Activated CD8-positive, alpha-beta T cell treated with anti-CD3 and anti-CD28 coated beads for 36 hours (primary cell): Measurements from ENCODE around the gene SPATA1. TPM values are rescaled to one million over a fixed set of nuclear protein-coding genes. Genes with fewer than 3 reads are reported as not detected.
"Not testable (repeated sequence)": the region's sequence is repeated elsewhere in the genome, so short reads cannot be mapped to it uniquely, and the experiment has no call there.

ENCODE experiments used
- ATAC-seq: fragments of 200-7000 bp; cut with Tn5 transposase; one replicate; pipeline ENCODE4 v1.10.0; 2021; ENCODE audit warnings: mild to moderate bottlenecking, moderate library complexity
- CTCF ChIA-PET: fragments of 350-600 bp; sonication (Branson Sonifier 250); formaldehyde crosslinking; loops from one replicate; lab custom pipeline; 2021; ENCODE audit warnings: antibody characterized with exemption; lab: Charles Lee
- POLR2A ChIA-PET: fragments of 350-600 bp; sonication (Branson Sonifier 250); formaldehyde crosslinking; loops from one replicate; lab custom pipeline; 2021; ENCODE audit warnings: antibody characterized with exemption; lab: Charles Lee
- DNase-seq: peaks from one replicate; pipeline ENCODE4 v3.0.0-alpha.2; 2020
- H3K27ac Mint-ChIP-seq: one replicate; pipeline ENCODE4 v1.8.0; 2021; ENCODE audit warnings: mild to moderate bottlenecking, mixed read lengths
- H3K27me3 Mint-ChIP-seq: one replicate; pipeline ENCODE4 v1.8.0; 2021; ENCODE audit warnings: mixed read lengths
- H3K36me3 Mint-ChIP-seq: one replicate; pipeline ENCODE4 v1.8.0; 2021; ENCODE audit warnings: low read depth, mixed read lengths
- H3K4me1 Mint-ChIP-seq: one replicate; pipeline ENCODE4 v1.8.0; 2021; ENCODE audit warnings: low read depth, mixed read lengths
- H3K4me3 Mint-ChIP-seq: one replicate; pipeline ENCODE4 v1.8.0; 2021; ENCODE audit warnings: mild to moderate bottlenecking, moderate library complexity, mixed read lengths
- H3K9me3 Mint-ChIP-seq: one replicate; pipeline ENCODE4 v1.8.0; 2021; ENCODE audit warnings: mixed read lengths
- CTCF ChIP-seq: fragments of 200-600 bp; IDR thresholded peaks from one replicate; pipeline ENCODE4 v1.8.0; 2022; ENCODE audit warnings: antibody characterized with exemption, mild to moderate bottlenecking
- intact Hi-C: fragments of 100-400 bp; cut with micrococcal nuclease; formaldehyde crosslinking; loops from one replicate; pipeline ENCODE4 v1.10.0; 2022
- total RNA-seq, 2 experiments: library from RNA; stranded (reverse); gene quantifications; one replicate each; pipeline ENCODE4 v1.2.3, GENCODE V29; 2021

The SPATA1 gene
- total RNA-seq, 2 experiments from 2014 or later = 2.5 to 3.0 TPM

GRCh38 chr1:84506729-84507453 is 705 bp downstream of the SPATA1 start:
- peaks cover 20% of the 10 kb centered on the region for H3K4me1 Mint-ChIP-seq
- ChIA-PET POLR2A (interaction anchor here (0.5 to 4.8 kb wide), 12 partner anchors 9 to 363 kb away, joined by 3 to 45 read pairs (median 3); partner anchors contain the start of genes CTBS, PRKACB and RPF1), CTCF (interaction anchor here (0.7 to 2.3 kb wide), 12 partner anchors 23 to 438 kb away, joined by 3 to 12 read pairs (median 3); partner anchors contain the start of gene CTBS)
- peak overlapping the region; percentile 99 for H3K4me3 Mint-ChIP-seq
- no peak for ATAC-seq
- no peaks in the 10 kb centered on the region for H3K27me3 Mint-ChIP-seq
- TF ChIP-seq CTCF = no peak
- H3K36me3 Mint-ChIP-seq = peaks cover 30% of the 10 kb centered on the region
- intact Hi-C loops = loop anchor here (5.0 kb wide), 1 partner anchor 180 kb away; no protein-coding TSS in a partner anchor
- peak overlapping the region; percentile 98 for H3K27ac Mint-ChIP-seq
- DNase-seq = no peak
- peaks cover 7% of the 10 kb centered on the region for H3K9me3 Mint-ChIP-seq

DNA sequence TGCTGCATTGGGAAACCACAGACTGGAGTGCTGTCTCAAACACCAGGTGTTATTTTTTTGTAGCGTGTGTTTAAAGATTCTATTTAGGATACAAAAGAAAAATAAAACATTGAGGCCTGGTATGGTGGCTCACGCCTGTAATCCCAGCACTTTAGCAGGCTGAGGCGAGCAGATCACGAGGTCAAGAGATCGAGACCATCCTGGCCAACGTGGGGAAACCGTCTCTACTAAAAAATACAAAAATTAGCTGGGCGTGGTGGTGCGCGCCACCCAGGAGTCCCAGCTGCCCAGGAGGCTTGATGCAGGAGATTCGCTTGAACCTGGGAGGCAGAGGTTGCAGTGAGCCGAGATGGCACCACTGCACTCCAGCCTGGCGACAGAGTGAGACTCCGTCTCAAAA is 1.7 kb downstream of the SPATA1 start:
- H3K27me3 Mint-ChIP-seq, H3K4me3 Mint-ChIP-seq, ATAC-seq, H3K27ac Mint-ChIP-seq, CTCF ChIA-PET, DNase-seq, H3K9me3 Mint-ChIP-seq, POLR2A ChIA-PET: not testable (repeated sequence)
- intact Hi-C loops = loop anchor here (5.0 kb wide), 1 partner anchor 179 kb away; no protein-coding TSS in a partner anchor
- peaks cover 28% of the 10 kb centered on the region for H3K36me3 Mint-ChIP-seq
- H3K4me1 Mint-ChIP-seq = peaks cover 20% of the 10 kb centered on the region

DNA sequence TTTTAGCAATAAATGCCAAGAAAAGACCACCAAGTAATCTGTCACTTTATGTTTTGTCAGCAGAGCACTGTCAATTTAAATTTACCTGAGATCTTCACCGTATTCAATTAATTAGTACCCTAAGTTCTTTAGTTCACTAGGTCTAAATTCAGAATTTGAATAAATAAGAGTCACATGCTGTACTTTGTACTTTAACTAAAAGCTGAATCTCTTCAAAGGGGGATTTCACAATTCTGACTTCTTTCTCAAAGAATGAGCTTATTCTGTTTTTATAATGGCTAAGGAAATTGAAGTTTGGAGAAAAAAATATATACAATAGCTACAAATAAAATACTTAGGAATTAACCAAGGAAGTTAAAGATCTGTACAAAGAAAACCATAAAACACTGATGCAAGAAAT is 2.3 kb downstream of the SPATA1 start:
- no peak for DNase-seq
- Mint-ChIP-seq H3K4me3 (peak overlapping the region; percentile 2), H3K36me3 (peaks cover 25% of the 10 kb centered on the region), H3K27ac (no peak overlapping the region), H3K27me3 (no peaks in the 10 kb centered on the region), H3K4me1 (peaks cover 13% of the 10 kb centered on the region), H3K9me3 (peaks cover 7% of the 10 kb centered on the region)
- ATAC-seq = no peak
- no peak for TF ChIP-seq CTCF
- ChIA-PET POLR2A (interaction anchor here (0.6 kb wide), 1 partner anchor 220 kb away, joined by 3 read pairs; no protein-coding TSS in a partner anchor), CTCF (interaction anchor here (0.9 kb wide), 1 partner anchor 111 kb away, joined by 3 read pairs; no protein-coding TSS in a partner anchor)
- intact Hi-C loops = loop anchor here (5.0 kb wide), 1 partner anchor 179 kb away; no protein-coding TSS in a partner anchor

- Mint-ChIP-seq H3K36me3 (peaks cover 24% of the 10 kb centered on the region), H3K9me3 (peaks cover 7% of the 10 kb centered on the region), H3K4me1 (peaks cover 8% of the 10 kb centered on the region), H3K27ac (no peak overlapping the region), H3K4me3 (no peak overlapping the region), H3K27me3 (no peaks in the 10 kb centered on the region)
- intact Hi-C loops = loop anchor here (5.0 kb wide), 1 partner anchor 178 kb away; no protein-coding TSS in a partner anchor
- TF ChIP-seq CTCF = no peak
- CTCF ChIA-PET = interaction anchor here (0.9 kb wide), 1 partner anchor 110 kb away, joined by 3 read pairs; no protein-coding TSS in a partner anchor
- POLR2A ChIA-PET = interaction anchor here (0.6 kb wide), 1 partner anchor 220 kb away, joined by 3 read pairs; no protein-coding TSS in a partner anchor
- no peak for ATAC-seq
- DNase-seq = no peak
Observed at GRCh38 chr1:84509029-84509428, 2.8 kb downstream of the SPATA1 start.

- no peak for TF ChIP-seq CTCF
- no peaks in the 10 kb centered on the region for H3K27me3 Mint-ChIP-seq
- DNase-seq (no peak), ATAC-seq (no peak)
- peaks cover 2% of the 10 kb centered on the region for H3K4me1 Mint-ChIP-seq
- H3K4me3 Mint-ChIP-seq = no peak overlapping the region
- no peak overlapping the region for H3K27ac Mint-ChIP-seq
- peaks cover 7% of the 10 kb centered on the region for H3K9me3 Mint-ChIP-seq
- H3K36me3 Mint-ChIP-seq = peaks cover 17% of the 10 kb centered on the region
- intact Hi-C loops = no loop called here
- POLR2A ChIA-PET = no interaction called here
- CTCF ChIA-PET = interaction anchor here (1.0 kb wide), 1 partner anchor 30 kb away, joined by 3 read pairs; no protein-coding TSS in a partner anchor
Observed at GRCh38 chr1:84510165-84510564, 4.0 kb downstream of the SPATA1 start.
